T47D (cell line): ENCODE measurements around the gene SFSWAP.

ENCODE experiments used
- DNase-seq, 2 experiments: peaks; one replicate each; pipeline versions ENCODE4 v3.0.0 to v3.0.0-alpha.2; 2011 to 2012; ENCODE audit warnings: low read depth in 1 of 2, low spot score in 1 of 2
- JUND ChIP-seq: IDR thresholded peaks from 2 replicates; pipeline ENCODE4 v1.6.1; 2012; ENCODE audit warnings: low read depth
- in situ Hi-C: cut with HindIII; loops from 2 replicates; pipeline ENCODE4 v1.10.0; 2016; ENCODE audit warnings: low sequenced_read_pairs, low pct_unique_long_range_greater_than_20kb

SFSWAP gene

DNA sequence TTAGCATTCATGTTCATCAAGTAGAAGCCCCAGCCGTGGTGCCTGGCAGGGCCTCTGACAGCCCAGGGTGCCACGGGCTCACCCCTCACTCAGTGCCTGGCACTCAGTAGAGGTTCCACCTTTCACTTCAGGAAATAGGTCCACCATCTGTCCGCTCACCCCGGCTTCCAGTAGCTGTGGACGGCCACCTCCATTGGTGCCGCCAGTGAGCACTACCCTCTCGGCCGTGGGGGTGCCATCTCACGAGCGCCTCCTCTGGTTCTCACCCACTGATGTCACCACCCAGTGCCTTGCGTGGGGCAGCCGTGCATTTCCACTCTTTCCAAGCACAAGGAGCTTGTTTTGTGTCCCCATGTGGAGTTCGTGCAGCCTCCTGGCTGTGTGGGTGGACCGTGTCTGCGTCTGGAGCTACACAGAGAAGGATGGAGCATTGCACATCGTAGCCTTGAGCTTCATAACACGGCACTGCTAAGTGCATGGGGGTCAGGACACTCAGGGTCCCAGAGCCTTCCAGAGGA is 76.3 kb downstream of the SFSWAP start:
- TF ChIP-seq JUND = no peak
- in situ Hi-C loops = no loop called here
- no peak for DNase-seq

DNA sequence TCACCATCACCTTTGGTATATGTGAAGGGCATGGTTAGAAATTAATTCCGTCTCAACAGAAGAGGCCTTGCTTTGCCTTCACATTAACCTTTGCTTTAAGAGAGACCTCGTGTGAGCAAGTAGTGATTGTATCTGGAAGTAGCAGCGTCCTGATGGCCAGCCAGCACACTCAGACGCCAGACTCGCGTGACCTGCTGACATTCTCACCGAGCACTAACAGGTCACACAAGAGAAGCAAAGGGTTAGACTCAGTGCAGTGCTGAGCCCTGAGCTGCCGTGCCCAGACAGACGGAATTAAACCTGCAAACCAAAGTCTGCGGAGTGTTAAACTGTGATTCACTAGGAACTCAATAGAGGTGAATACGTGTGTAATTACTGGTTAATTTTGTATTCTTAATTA is 77.2 kb downstream of the SFSWAP start:
- no peak for TF ChIP-seq JUND
- in situ Hi-C loops = no loop called here
- DNase-seq = no peak

DNA sequence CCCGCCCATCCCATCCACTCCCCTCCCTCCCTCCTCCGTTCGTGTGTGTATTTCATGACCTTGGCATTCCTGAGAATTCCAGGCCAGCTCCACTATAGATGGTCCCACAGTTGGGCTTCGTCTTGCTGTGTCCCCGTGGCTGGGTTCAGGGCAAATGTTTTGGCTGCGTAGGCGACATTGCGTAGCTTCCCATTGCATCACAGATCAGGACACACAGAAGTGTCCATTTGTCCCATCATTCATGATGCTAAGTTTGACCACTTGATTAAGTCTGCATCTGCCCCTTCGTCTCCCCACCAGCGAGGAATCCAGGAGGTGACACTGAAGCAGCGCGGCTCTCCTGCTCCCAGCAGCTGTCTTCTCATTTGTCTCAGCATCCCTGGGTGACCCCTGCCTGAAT is 78.7 kb downstream of the SFSWAP start:
- no peak for DNase-seq
- no peak for TF ChIP-seq JUND
- in situ Hi-C loops = no loop called here

DNA sequence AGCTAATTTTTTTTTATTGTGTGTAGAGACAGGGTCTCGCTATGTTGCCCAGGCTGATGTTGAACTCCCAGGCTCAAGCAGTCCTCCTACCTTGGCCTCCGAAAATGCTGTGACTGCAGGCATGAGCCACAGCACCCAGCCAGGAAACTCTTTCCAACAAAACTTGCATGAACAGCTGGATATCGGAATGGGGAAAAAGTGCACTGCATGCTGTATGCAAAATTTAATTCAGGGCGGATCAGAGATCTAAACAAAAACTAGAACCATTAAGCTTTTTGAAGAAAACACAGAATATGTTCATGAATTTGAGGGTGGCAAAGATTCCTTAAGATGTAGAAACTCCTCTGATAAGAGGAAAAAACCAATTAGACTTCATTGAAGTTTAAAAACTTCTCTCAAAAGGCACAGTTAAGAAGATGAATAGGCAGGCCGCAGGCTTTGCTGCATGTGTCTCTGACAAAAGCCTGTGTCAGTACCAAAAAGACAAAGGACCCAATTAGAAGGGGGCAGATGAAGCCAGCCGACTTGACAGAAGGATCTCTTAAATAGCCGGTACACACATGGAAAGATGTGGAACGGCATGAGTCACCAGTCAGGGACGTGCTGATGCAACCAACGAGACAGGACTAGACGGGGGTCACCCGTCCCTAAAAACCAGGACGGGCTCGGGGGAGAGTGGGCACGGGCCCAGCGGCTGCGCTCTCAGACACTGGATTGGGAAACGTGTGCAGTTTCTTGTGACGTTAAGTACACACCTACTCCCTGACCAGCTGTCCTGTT is 82.5 kb downstream of the SFSWAP start:
- no peak for DNase-seq
- in situ Hi-C loops = no loop called here

DNA sequence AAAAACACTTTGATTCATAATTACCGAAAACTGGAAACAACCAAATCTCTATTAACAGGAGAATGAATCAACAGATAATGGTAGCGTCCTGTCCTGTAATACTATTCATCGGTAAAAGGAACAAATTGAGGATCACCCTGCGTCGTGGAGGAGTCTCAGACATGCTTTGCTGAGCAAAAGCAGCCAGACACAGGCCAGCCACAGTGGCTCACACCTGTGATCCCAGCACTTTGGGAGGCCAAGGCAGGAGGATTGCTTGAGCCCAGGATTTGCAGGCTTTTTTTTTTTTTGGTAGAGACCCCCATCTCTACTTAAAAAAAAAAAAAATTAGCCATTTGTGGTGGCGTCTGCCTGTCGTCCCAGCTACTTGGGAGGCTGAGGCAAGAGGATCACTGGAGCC is 83.2 kb downstream of the SFSWAP start:
- in situ Hi-C loops = no loop called here
- DNase-seq = no peak
- TF ChIP-seq JUND = no peak

More for the DNA sequence above, 82.5 kb downstream of the SFSWAP start:
- TF ChIP-seq JUND = no peak

DNA sequence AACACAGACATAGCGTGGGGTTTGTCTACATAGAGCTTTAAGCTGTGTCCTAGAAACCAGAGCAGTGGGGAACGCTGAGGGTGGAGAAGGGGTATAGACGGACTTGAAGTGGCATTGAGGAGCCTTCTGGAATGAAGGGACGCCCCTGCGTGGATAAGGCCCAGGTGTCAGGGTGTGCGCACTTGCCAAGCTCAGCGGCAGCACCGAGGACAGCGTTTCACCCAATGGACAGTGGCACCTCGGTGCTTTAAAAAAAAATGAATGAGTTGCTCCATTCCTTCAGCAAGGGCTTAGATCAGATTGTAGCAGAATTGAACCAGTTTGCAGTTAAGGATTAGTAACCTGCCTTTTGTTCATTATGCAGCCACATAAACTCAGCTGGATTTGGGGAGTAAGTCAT is 83.7 kb downstream of the SFSWAP start:
- no peak for TF ChIP-seq JUND
- in situ Hi-C loops = no loop called here
- no peak for DNase-seq

DNA sequence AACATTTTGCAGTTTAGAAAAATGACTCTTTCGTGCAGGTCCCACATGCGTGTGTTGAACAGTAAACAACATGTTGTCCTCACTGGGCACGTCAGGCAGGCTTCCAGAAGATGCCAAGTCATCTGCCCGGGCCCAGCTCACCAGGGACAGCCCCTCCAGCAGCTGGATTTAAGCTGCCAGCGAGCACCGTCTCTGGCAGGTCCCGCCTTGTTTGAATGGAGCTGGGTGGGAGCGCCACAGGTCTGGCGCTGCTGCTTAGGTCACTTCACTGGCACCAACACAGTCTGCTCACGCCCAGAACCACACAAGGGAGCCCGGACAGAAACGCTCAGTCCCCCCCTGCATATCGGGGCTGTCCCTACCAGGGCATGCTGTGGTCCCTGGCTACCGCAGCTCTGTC is 84.2 kb downstream of the SFSWAP start:
- in situ Hi-C loops = no loop called here
- no peak for TF ChIP-seq JUND
- no peak for DNase-seq

DNA sequence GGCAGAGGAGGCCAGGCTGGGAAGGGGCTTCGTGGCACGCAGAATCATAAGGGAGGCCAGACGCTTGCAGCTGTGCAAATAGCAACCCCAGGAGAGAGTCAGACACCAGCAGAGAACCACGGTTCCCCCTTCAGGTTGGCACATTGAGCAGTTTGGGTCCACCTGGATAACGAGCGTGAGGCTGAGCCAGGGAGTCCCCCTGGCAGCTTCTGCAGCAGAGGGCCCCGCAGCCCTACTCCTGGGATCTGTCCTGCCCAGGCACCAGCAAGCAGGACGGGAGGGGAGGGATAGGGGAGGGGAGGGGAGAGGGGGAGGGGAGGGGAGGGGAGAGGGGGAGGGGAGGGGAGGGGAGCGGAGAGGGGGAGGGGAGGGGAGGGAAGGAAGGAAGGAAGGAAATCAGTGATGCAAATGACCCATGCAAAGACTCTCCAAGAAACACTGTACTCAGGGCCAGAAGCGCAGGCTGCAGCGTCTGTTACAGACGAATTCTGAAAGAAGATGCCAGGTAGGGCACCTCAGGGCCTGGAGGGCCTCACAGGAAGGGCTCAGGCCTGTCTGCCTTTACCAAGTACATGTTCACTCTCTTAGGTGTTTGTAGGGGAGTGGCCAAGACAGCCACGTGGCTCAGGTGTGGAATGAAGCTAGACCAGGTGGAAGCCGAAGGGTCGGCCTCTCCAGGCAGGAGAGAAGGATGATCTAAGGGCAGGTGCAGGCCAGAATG is 85.0 kb downstream of the SFSWAP start:
- no peak for TF ChIP-seq JUND
- DNase-seq = peak; percentile 86 to 96
- in situ Hi-C loops = no loop called here

DNA sequence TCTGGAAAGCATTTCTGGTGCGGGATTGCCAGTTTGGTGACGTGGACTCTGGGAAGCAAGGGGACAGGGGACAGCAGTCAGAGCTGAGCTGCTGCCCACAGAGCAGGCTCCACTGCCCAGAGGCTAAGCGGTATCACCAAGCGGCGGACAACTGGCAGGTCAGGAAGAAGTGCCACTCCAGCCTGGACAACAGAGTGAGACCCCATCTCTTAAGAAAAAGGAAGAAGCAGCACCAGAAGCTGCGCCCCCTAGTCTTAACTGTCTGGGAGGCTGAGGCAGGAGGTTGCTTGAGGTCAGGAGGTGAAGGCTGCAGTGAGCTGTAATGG is 85.5 kb downstream of the SFSWAP start:
- no peak for DNase-seq
- in situ Hi-C loops = no loop called here
- TF ChIP-seq JUND = no peak

DNA sequence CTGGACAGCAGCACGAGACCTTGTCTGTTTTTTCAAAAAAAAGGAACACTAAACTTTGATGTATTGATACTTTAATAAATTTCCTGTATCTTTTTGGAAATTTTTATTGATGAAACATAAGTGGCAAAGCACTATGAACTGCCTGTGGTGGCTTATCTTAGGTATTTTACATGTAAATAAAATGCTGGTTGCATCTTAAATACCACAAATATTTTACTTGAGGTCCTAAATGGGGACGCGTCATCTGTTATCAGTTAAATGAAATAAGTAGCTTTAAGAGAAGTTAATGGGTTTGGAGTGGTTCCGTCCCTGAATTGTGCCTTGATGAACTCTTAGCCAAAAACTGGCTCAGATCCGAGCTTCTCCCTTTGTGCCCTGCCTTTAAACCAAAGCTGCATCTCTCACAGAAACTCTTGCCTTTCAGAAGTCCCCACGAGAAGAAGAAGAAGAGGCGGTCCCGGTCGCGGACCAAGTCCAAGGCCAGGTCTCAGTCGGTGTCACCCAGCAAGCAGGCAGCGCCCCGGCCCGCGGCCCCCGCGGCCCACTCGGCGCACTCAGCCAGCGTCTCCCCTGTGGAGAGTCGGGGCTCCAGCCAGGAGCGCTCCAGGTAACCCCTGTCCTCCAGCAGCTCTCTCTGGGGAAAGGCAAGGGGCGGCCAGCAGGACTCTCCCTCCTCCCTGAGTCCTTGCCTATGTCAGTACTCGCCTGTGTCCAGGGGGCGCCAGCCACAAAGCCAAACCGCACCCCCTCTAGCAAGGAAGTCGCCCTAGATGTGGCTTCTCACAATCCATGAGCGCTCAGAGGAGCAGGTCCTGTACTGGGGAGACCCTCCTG is 86.1 kb downstream of the SFSWAP start:
- in situ Hi-C loops = no loop called here
- no peak for DNase-seq
- no peak for TF ChIP-seq JUND

DNA sequence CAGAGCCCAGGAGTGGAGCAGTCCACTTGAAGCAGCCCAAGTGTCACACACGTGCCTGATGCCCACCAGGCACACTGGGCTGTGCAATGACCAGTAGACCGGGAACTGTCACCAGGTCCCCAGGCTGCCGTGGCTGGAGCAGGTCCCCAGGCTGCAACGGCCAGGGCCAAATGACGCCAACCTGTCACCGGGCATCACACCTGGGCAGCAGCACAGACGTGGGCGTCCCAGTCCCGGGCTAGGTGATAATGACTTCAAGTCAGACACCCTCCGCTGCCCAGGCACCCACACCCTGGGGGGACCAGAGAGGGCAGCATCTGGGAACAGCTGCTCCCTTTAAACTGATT is 86.7 kb downstream of the SFSWAP start:
- TF ChIP-seq JUND = no peak
- DNase-seq = no peak
- in situ Hi-C loops = no loop called here

DNA sequence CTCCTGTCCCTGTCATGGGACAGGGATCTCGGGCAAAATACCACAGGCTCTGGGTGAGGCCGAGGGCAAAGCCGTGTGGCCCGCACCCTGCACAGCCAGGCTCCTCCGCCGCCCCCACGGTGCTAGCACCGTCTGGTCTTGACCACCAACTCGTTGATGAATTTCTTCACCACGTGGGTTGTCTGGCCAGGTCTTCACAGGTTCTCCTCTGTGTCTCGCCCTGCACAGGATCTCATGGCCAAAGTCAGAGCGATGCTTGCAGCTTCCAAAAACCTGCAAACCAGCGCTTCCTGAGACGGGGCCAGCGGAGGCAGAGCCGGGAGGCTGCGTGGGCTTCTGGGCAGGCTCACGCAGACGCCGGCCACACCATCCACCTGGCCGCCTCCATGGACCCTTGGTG is 88.3 kb downstream of the SFSWAP start:
- TF ChIP-seq JUND = no peak
- in situ Hi-C loops = no loop called here
- DNase-seq = no peak
